GM18867 (cell line): ENCODE data around the gene EHBP1.
"Not testable (repeated sequence)": the region's sequence is repeated elsewhere in the genome, so short reads cannot be mapped to it uniquely, and the experiment has no call there.

Source experiments
- ATAC-seq: cut with Tn5 transposase; IDR thresholded peaks from one replicate; pipeline ENCODE4 v1.9.1; 2021; ENCODE audit warnings: mild to moderate bottlenecking, moderate library complexity; ENCODE audit not compliant: unreplicated experiment

The EHBP1 gene

GRCh38 chr2:63058144-63058920, 352.8 kb downstream of the EHBP1 start:
- no peak for ATAC-seq

DNA sequence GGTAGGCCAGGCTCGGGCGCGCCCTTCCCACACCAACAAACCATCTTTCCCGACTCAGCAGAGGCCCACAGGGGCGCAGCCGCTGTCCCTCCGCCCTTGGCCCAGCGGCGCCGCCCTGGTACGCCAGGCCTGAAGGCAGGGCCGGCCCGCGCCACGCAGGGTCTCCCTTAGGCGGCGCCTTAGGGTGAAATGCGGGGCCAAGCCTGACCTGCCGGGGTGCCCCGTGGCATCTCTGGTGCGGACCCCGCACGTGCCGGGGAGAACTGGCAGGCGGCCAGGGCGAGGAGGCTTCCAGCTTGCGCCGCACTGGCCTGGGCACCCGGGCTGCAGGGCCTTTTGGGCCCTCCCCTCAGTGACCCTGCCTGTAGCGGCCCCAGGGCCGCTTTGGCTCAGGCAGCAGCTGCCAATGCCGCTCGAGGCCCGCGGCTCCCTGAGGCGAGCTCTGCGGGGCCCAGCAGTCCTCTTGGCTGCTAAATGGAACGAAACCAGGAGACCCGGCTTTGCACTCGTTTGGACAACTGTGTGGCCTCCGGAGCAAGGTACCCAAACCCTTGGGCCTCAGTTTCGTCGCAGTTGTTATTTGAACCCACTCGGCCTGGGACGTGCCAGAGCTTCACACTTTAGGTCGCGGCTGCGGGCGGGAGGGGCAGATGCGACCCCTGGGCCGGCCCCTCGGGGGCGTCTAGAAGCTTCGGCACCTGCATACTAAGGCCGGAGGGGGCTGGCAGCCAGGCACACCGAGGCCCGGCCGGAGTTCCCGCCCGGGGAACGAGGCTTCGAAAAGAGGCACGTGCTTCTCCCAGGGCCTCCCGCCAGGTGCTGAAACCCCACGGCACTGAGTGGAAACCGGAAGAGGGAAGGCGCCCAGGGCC, 353.6 kb downstream of the EHBP1 start:
- ATAC-seq = no peak

DNA sequence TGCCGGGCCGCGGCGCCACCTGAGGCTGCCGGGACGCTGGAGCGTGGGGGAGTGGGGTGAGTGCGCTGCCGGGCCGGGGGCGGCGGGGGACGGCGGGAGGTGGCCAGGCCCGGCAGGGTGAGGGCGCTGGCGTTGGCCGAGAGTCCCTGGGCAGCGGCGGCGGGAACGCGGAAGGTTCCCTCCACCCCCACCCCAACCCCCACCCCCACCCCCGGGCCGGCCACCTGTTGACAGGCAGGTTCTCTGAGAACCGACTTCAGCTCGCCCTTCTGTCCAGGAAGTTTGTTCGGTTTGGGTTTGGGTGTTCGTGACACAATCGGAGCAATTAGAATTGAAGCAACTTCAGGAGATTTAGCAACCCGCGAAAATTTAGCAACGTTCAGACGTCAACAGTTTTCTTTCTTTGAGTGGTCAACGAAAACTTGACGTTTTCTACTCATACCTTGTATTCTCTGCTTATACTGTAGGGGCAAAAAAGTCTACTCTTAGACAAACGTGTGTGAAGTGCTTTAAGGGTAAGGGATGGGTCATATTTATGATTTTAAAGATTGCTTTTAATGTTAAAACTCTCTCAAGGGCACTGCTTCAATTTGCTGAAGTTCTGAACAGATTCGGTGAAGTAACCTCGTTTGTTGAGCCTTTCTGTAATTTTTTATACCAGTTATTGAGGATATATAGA, 354.4 kb downstream of the EHBP1 start:
- ATAC-seq = peak; percentile 32

DNA sequence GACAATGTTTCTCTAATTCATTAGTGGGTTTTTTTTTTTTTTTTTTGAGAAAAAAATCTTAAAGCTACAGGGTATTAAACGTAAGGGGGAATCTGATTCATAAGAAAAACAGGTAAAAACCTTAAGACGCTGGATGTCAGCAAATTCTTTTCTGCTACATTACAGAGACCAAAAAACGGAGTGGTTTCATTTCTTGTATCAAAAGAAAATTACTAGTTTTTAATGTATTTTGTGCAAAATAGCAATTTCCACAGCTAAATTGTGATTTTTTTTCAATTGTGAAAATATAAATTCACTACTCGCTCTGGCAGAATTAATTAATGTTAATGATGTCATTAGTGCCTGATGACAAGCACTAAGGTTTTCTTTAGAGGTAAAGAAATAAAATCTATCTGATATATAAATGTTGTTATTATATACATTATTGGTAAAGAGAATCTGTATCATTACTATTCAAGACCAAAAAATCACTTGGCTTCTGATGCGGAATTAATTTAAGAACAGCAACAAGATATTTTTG, 355.0 kb downstream of the EHBP1 start:
- no peak for ATAC-seq

DNA sequence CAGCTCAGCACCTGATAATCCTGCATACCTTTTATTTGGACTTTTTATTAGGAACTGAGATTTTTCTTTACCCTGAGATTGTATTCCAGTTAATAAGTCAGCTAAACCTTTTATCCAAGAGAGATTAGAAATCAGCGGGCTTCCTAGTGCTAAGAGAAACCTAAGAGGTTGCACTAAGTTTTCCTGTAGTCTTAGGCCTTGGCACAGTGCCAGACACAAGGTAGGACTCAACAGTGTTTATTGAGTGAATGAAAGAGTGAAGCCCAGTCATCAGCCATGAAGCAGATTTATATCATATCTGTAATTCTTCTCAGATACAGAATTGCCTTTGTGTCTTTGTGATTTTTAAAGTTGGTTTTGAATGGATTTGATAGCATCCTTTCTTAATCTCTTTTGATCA, 358.7 kb downstream of the EHBP1 start:
- ATAC-seq = no peak

DNA sequence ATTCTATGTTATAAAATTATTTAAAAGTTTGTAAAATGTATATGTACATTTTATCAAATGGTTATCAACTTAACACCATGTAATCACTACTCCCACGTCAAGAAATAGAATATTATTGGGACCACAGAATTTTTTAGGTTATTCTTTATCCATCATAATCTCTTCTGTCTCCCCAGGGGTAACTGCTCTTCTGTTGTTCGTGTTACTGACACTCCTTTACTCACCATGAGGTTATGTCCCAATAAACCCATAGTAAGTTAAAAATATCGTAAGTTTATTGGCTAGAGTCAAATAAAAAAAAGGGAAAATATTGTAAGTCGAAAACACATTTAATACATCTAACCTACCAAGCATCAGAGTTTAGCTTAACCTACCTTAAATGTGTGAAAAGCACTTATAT, 359.1 kb downstream of the EHBP1 start:
- no peak for ATAC-seq

GRCh38 chr2:63066265-63066664, 360.8 kb downstream of the EHBP1 start:
- no peak for ATAC-seq

DNA sequence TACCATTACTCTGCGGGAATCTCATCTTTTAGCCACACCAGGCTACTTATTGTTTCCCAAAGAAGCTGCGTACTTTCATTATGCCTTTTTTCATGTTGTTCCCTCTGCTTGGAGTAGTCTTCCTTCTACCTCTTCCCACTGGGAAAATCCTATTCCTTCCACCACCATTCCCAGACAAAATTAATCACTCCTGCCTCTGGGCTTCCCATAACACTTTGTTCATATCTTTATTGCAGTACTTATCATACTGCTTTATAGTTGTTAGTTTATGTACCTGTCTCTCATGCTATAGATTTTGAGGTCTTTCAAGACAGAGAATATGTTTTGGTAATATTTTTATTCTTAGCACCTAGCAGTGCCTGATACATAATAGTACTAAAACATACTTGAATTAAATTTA, 361.3 kb downstream of the EHBP1 start:
- no peak for ATAC-seq

DNA sequence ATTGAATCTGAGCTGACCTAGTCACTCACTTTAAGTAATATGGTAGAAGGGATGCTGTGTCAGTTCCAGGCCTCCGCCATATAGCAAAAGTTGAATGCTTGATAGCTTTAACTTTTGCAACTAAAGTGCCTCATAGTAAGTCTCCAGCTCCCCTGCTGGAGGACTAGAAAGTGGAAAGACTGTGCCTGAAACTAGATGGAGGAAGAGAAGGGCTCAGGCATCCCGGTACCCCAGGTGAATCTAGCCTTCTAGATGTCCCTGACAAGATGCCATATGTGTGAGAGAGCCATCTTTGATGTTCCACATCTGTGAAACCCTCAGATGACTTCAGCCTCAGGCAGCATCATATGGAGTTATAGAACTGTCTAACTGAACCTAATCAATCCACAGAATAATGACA, 366.2 kb downstream of the EHBP1 start:
- no peak for ATAC-seq

DNA sequence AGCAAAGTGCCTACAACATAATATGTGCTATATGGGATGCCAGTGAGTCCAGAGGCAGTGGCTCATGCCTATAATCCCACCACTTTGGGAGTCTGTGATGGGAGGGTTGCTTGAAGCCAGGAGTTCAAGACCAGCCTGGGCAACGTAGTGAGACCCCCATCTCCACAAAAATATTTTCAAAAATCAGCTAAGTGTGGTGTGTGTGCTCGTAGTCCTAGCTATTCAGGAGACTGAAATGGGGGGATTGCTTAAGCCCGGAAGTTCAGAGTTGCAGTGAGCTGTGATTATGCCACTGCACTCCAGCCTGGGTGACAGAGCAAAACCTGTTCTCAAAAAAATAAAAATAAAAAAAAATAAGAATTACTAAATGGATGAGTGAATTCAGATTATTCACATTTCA, 368.5 kb downstream of the EHBP1 start:
- ATAC-seq = no peak

DNA sequence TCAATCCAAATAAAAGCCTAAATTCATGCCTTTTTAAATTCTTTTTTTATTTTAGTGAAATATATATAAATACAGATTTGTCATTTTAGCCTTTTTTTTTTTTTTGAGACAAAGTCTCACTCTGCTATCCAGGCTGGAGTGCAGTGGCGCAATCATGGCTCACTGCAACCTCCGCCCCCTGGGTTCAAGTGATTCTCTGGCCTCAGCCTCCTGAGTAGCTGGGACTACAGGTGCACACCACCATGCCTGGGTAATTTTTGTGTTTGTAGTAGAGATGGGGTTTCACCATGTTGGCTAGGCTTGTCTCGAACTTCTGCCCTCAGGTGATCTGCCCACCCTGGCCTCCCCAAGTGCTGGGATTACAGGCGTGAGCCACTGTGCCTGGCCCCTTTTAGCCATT, 368.9 kb downstream of the EHBP1 start:
- not testable (repeated sequence) for ATAC-seq

DNA sequence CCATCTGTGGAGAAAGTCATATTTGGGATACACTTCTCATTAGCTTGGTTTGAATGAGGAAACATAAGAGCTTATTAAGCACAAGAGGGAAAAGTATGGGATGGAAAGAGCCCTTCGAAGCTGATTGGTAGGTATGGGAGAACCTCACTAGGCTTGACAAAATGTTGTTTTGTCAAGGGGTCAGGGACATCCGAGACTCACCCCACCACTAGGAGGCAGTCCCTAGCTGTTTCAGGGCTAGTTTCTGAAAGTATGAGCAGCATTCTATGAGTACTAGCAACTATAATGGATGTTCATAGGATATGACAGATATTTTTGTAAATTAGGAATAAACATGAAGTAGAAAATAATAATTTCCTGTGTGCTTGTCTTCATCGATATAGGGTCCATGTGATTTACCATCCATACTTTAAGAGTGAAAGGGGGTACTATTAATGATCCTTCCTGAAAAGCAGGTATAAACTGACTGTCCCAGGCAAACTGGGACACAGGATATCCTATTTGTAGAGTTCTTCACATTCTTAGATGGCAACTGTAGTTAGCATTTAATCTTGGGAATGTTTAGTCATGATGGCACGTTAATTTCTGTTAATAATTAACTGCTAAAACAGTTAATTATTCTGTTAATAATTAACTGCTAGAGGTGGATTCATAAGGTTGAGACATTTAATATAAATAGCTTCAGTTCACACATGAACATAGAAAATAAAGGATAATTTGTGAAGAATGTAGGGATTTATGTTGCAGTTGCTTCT, 373.5 kb downstream of the EHBP1 start:
- peak; percentile 81 for ATAC-seq

GRCh38 chr2:63081404-63081803, 375.9 kb downstream of the EHBP1 start:
- ATAC-seq = no peak

DNA sequence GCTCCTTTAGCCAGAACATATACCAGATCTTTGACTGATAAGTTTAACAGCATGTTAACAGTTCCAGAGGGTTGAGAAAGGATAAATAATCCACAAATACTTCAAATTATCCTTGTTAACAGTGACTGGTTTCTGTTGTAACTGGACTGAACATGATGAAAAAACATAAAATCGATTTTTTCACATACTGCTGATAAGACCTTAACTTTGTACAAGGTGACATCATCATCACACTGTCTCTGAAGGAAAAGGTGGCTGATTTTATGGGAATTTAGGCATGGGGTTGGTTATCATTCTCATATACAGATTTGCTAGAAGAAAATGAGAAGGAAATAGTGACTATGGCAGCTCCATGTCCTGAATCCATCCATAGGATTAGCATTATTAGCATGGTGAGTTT, 381.2 kb downstream of the EHBP1 start:
- ATAC-seq = no peak

DNA sequence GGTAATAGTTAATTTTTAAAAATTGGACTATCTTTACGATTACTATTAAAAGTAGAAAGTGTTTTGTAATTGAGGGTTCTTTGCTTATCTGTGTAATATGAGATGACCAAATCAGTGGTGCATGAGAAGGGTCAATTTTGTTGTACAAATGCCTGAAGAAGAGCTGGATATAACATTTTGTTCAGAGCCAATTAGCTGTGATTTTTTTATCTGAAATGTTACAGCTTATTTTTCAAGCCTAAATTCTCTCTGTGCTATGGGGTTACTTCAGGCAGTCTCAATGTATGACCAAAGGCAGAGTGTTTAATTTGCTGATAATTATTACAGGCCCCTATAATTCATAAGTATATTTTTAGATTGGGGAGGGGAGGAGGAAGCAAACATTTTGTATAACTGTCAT, 386.9 kb downstream of the EHBP1 start:
- no peak for ATAC-seq

GRCh38 chr2:63092857-63093256, 387.3 kb downstream of the EHBP1 start:
- no peak for ATAC-seq

DNA sequence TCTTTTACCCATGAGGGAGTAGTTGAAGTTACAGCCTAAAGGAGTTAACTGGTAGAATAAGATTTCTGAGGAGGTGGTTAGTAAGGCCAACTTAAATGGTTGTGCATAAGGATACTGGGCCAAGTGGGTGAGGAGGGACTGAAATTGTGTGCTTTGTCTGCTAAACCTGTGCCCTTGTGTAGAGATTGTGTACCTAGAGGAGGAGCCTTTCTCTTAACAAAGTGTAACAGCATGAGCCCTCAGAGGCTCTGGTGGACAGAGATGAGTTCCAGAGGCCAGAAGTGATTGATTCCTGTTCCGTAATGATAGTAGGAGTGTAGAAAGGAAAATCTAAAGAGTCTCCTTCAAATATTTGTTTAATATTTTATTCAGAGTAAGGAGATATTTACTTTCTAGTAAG, 388.0 kb downstream of the EHBP1 start:
- ATAC-seq = no peak
